Parathyroid adenoma (tissue), 2 donors: ENCODE results near the gene LRRK1.

Experiments used
- H2AFZ ChIP-seq: fragments of 300-600 bp; sonication (generic); one replicate; pipeline ENCODE4 v1.7.0; 2017; ENCODE audit warnings: antibody characterized with exemption, mild to moderate bottlenecking
- H3K27ac ChIP-seq: fragments of 300-600 bp; sonication (generic); one replicate; pipeline ENCODE4 v1.7.0; 2017
- H3K27me3 ChIP-seq: fragments of 300-600 bp; sonication (generic); one replicate; pipeline ENCODE4 v1.7.0; 2017; ENCODE audit warnings: low read length; ENCODE audit not compliant: control insufficient read depth, insufficient read depth
- H3K36me3 ChIP-seq: fragments of 300-600 bp; sonication (generic); one replicate; pipeline ENCODE4 v1.7.0; 2017; ENCODE audit warnings: low read length; ENCODE audit not compliant: control insufficient read depth, insufficient read depth
- H3K4me1 ChIP-seq: fragments of 300-600 bp; sonication (generic); one replicate; pipeline ENCODE4 v1.7.0; 2017; ENCODE audit warnings: control low read depth
- H3K4me2 ChIP-seq: fragments of 300-600 bp; sonication (generic); one replicate; pipeline ENCODE4 v1.7.0; 2017; ENCODE audit warnings: low read length
- H3K4me3 ChIP-seq: fragments of 300-600 bp; sonication (generic); one replicate; pipeline ENCODE4 v1.7.0; 2017; ENCODE audit warnings: low read depth, low read length
- H3K79me2 ChIP-seq: fragments of 300-600 bp; sonication (generic); one replicate; pipeline ENCODE4 v1.7.0; 2017; ENCODE audit warnings: control low read depth
- H3K9ac ChIP-seq: fragments of 300-600 bp; sonication (generic); one replicate; pipeline ENCODE4 v1.7.0; 2017; ENCODE audit warnings: mild to moderate bottlenecking
- H3K9me3 ChIP-seq: fragments of 300-600 bp; sonication (generic); one replicate; pipeline ENCODE4 v1.7.0; 2017; ENCODE audit warnings: low read length; ENCODE audit not compliant: control insufficient read depth
- TF ChIP-seq, protein P1 (sequence below): fragments of 300-600 bp; sonication (generic); IDR thresholded peaks from one replicate; pipeline ENCODE4 v1.7.0; 2017; ENCODE audit warnings: antibody characterized with exemption, mild to moderate bottlenecking
- donor health status: primary hyperparathyroidism.

Gene LRRK1

DNA sequence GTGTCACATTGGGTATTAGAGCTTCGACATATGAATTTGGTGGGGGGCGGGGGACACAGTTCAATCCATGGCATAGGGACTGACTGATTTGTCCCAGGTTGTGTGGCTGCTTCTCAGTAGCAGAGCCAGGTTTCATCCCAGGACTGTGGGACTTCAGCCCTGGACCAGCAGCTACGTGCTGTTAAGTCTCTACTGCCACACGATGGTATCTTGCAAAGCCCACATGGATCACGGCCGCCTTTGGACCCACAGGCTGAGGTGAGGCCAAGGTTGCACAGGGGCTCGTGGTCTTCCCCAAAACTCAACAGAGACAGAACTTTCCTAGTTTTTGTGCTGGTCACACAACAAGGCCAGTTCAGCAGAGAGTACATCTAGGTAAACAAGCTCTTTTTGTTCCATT lies 97.4 kb downstream of the LRRK1 start:
- TF ChIP-seq, protein P1, sequence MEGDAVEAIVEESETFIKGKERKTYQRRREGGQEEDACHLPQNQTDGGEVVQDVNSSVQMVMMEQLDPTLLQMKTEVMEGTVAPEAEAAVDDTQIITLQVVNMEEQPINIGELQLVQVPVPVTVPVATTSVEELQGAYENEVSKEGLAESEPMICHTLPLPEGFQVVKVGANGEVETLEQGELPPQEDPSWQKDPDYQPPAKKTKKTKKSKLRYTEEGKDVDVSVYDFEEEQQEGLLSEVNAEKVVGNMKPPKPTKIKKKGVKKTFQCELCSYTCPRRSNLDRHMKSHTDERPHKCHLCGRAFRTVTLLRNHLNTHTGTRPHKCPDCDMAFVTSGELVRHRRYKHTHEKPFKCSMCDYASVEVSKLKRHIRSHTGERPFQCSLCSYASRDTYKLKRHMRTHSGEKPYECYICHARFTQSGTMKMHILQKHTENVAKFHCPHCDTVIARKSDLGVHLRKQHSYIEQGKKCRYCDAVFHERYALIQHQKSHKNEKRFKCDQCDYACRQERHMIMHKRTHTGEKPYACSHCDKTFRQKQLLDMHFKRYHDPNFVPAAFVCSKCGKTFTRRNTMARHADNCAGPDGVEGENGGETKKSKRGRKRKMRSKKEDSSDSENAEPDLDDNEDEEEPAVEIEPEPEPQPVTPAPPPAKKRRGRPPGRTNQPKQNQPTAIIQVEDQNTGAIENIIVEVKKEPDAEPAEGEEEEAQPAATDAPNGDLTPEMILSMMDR = no peak
- Histone ChIP-seq H3K4me1 (no peaks in the 10 kb centered on the region), H3K4me3 (no peak overlapping the region), H3K9ac (no peak overlapping the region), H3K27me3 (no peaks in the 10 kb centered on the region), H3K27ac (no peak overlapping the region), H3K36me3 (no peaks in the 10 kb centered on the region), H2AFZ (no peak overlapping the region), H3K4me2 (no peak overlapping the region), H3K9me3 (no peaks in the 10 kb centered on the region), H3K79me2 (no peaks in the 10 kb centered on the region)

DNA sequence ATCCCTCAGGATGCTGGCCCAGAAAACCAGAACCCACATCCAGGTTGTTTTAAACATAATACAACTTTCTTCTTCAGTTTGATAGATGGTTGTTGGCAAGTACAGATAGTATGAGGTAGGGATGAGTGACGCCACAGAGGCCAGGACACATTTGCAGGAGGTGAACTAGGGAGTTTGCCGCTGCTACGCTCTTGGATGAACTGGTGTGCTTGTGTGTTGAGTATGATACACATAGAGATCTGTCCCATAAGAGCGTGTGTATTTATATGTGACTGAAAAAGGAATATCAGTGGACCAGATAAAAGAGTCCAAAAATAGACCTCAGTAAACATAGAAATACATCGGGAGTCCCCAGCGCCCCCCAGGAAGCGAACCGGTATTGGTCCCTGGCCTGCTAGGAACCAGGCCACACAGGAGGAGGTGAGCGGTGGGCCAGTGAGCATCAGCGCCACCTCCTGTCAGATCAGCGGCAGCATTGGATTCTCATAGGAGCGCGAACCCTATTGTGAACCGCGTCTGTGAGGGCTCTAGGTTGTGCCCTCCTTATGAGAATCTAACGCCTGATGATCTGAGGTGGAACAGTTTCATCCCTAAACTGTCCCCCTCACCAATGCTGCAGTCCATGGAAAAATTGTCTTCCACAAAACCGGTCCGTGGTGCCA lies 98.1 kb downstream of the LRRK1 start:
- H3K4me2 ChIP-seq = no peak overlapping the region
- no peaks in the 10 kb centered on the region for H3K9me3 ChIP-seq
- no peak overlapping the region for H3K4me3 ChIP-seq
- TF ChIP-seq, protein P1 = no peak
- no peaks in the 10 kb centered on the region for H3K4me1 ChIP-seq
- H3K27ac ChIP-seq = no peak overlapping the region
- no peaks in the 10 kb centered on the region for H3K36me3 ChIP-seq
- no peak overlapping the region for H2AFZ ChIP-seq
- H3K9ac ChIP-seq = no peak overlapping the region
- H3K79me2 ChIP-seq = no peaks in the 10 kb centered on the region
- no peaks in the 10 kb centered on the region for H3K27me3 ChIP-seq

DNA sequence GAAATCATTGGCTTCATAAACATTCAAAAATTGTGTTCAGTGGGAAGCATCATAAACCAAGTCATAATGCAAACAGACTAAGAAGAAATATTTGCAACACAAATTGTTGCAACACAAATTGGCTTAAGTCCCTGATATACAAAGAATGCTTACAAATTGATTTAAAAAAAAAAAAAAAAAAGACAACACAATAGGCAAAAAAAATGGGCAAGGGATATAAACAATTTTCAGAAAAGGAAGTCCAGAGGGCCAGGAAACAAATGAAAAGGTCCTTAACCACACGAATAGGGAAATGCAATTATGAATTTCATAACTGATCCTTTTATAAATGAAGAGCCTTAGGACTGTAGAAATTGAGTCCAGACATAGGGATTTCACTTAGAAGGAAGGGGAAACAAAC lies 98.9 kb downstream of the LRRK1 start:
- Histone ChIP-seq H3K79me2 (no peaks in the 10 kb centered on the region), H3K27me3 (no peaks in the 10 kb centered on the region), H3K4me1 (no peaks in the 10 kb centered on the region), H3K9ac (no peak overlapping the region), H3K4me2 (no peak overlapping the region), H2AFZ (no peak overlapping the region), H3K36me3 (no peaks in the 10 kb centered on the region), H3K4me3 (no peak overlapping the region), H3K27ac (no peak overlapping the region), H3K9me3 (no peaks in the 10 kb centered on the region)
- TF ChIP-seq, protein P1 = no peak

DNA sequence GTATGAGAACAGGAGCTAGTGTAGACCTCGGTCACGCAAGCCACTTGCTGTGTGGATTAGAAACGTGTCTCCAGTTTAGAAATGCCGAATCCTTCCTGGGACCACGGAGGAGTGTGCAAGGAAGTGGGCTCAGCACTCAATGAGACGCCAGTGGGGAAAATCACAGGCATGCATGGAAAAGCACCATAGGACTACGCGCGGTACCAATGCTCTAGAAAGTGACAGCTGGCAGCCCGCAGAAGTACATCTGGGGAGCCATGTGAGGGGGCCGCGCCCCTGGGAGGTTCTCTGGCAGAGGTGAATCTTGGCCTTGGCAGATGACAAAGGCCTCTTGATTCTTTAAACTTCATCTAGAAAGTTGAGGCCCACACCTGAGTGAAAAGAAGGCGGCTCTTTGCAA lies 99.3 kb downstream of the LRRK1 start:
- Histone ChIP-seq H3K27ac (no peak overlapping the region), H3K4me1 (no peaks in the 10 kb centered on the region), H3K4me2 (no peak overlapping the region), H3K79me2 (no peaks in the 10 kb centered on the region), H2AFZ (no peak overlapping the region), H3K4me3 (no peak overlapping the region), H3K27me3 (no peaks in the 10 kb centered on the region), H3K36me3 (no peaks in the 10 kb centered on the region), H3K9me3 (no peaks in the 10 kb centered on the region), H3K9ac (no peak overlapping the region)
- TF ChIP-seq, protein P1 = no peak

DNA sequence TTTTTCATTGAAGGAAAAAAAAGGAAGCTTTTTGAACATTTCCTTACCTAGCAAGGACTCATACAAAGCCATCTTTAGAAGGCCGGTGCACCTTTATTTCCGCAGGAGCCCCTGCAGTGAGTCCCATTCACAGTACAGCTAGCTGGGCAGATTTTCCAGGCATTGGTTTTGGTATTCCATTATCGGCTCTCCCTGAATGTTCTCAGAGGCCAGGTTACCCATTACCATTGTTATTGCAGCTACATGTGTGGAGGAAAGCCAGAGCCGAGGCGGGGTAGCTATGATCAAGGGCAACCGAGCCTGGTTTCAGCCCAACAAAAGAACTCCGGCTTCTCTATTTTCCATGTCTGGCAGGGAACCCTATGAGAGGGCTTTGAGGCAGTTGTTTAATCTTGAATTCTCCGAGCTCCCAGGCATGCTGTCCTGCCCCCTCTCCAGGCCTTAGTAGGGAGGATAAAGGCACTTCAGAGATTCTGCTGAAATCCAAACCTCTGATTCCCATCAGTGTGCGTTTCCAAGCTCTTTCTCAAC lies 100.3 kb downstream of the LRRK1 start:
- Histone ChIP-seq H3K9me3 (no peaks in the 10 kb centered on the region), H3K9ac (no peak overlapping the region), H3K4me3 (no peak overlapping the region), H3K27me3 (no peaks in the 10 kb centered on the region), H3K36me3 (no peaks in the 10 kb centered on the region), H3K79me2 (no peaks in the 10 kb centered on the region), H2AFZ (no peak overlapping the region), H3K4me1 (no peaks in the 10 kb centered on the region), H3K27ac (no peak overlapping the region), H3K4me2 (no peak overlapping the region)
- TF ChIP-seq, protein P1 = no peak
